Endothelial cell of umbilical vein (primary cell): ENCODE results near the gene STAT4.

Source experiments
- CTCF ChIP-seq, 2 donors: IDR thresholded peaks; 1 replicate in 1 of 2; 2 replicates in 1 of 2; pipeline ENCODE4 v1.5.1; 2011; ENCODE audit warnings: low read length in 2 of 2, mild to moderate bottlenecking in 2 of 2, moderate library complexity in 2 of 2, control low read depth in 1 of 2, inconsistent platforms in 1 of 2, low read depth in 1 of 2; ENCODE audit not compliant: insufficient read depth in 1 of 2; ENCODE audit errors: extremely low read depth in 1 of 2
- EZH2 ChIP-seq: IDR thresholded peaks from 2 replicates; pipeline ENCODE4 v1.6.1; 2012; ENCODE audit warnings: borderline replicate concordance, low read depth, mild to moderate bottlenecking, moderate library complexity, low read length, inconsistent platforms; ENCODE audit not compliant: severe bottlenecking
- MAX ChIP-seq: IDR thresholded peaks from 2 replicates; pipeline ENCODE4 v1.6.1; 2011; ENCODE audit not compliant: insufficient read depth, insufficient read length
- POLR2A ChIP-seq: IDR thresholded peaks from 2 replicates; pipeline ENCODE4 v1.6.1; 2012; ENCODE audit warnings: low read depth, mild to moderate bottlenecking, control low read depth, low read length

- no peak for TF ChIP-seq EZH2
- no peak for TF ChIP-seq CTCF (IDR thresholded peaks at IDR 0.05; ENCODE audit: extremely low read depth in 1 of 2, insufficient read depth in 1 of 2, low read depth in 1 of 2, low read length in 2 of 2)
- no peak for TF ChIP-seq MAX
- no peak for TF ChIP-seq POLR2A
Observed at GRCh38 chr2:191115391-191115790, 35.4 kb downstream of the STAT4 start.
